Stimulated activated naive CD8-positive, alpha-beta T cell treated with anti-CD3 and anti-CD28 coated beads, Interleukin-15, Interleukin-2, amounts not matched to agents 100 ng/mL and 50 ng/mL, for 24 hours (primary cell): ENCODE results near the gene CCDC8.

Experiments used
- H3K27ac Mint-ChIP-seq: one replicate; pipeline ENCODE4 v1.8.0; 2021; ENCODE audit warnings: mild to moderate bottlenecking, mixed read lengths
- H3K27me3 Mint-ChIP-seq: one replicate; pipeline ENCODE4 v1.8.0; 2021; ENCODE audit warnings: mixed read lengths
- H3K36me3 Mint-ChIP-seq: one replicate; pipeline ENCODE4 v1.8.0; 2021; ENCODE audit warnings: low read depth, mixed read lengths
- H3K4me1 Mint-ChIP-seq: one replicate; pipeline ENCODE4 v1.8.0; 2021; ENCODE audit warnings: low read depth, mixed read lengths
- H3K4me3 Mint-ChIP-seq: one replicate; pipeline ENCODE4 v1.8.0; 2021; ENCODE audit warnings: mild to moderate bottlenecking, mixed read lengths
- H3K9me3 Mint-ChIP-seq: one replicate; pipeline ENCODE4 v1.8.0; 2021; ENCODE audit warnings: mixed read lengths

The CCDC8 gene, protein sequence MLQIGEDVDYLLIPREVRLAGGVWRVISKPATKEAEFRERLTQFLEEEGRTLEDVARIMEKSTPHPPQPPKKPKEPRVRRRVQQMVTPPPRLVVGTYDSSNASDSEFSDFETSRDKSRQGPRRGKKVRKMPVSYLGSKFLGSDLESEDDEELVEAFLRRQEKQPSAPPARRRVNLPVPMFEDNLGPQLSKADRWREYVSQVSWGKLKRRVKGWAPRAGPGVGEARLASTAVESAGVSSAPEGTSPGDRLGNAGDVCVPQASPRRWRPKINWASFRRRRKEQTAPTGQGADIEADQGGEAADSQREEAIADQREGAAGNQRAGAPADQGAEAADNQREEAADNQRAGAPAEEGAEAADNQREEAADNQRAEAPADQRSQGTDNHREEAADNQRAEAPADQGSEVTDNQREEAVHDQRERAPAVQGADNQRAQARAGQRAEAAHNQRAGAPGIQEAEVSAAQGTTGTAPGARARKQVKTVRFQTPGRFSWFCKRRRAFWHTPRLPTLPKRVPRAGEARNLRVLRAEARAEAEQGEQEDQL

GRCh38 chr19:46413262-46414031 is at the start of gene CCDC8:
Gene CCDC8 (minus strand): TSS chr19:46413564. CDS start chr19:46412810, 754 bp downstream.
- Mint-ChIP-seq H3K9me3 (no peaks in the 10 kb centered on the region), H3K27me3 (peaks cover 78% of the 10 kb centered on the region), H3K27ac (no peak within 1 kb of the TSS), H3K4me3 (no peak within 1 kb of the TSS), H3K36me3 (no peaks in the 10 kb centered on the region), H3K4me1 (peaks cover 5% of the 10 kb centered on the region)

- H3K27me3 Mint-ChIP-seq: peaks cover 4% of the 10 kb centered on the region
- no peaks in the 10 kb centered on the region for H3K9me3 Mint-ChIP-seq
- no peak overlapping the region for H3K27ac Mint-ChIP-seq
- no peaks in the 10 kb centered on the region for H3K36me3 Mint-ChIP-seq
- H3K4me3 Mint-ChIP-seq: no peak overlapping the region
- peaks cover 1% of the 10 kb centered on the region for H3K4me1 Mint-ChIP-seq
These were observed 48.2 kb upstream of the CCDC8 start for GRCh38 chr19:46461537-46461936.

DNA sequence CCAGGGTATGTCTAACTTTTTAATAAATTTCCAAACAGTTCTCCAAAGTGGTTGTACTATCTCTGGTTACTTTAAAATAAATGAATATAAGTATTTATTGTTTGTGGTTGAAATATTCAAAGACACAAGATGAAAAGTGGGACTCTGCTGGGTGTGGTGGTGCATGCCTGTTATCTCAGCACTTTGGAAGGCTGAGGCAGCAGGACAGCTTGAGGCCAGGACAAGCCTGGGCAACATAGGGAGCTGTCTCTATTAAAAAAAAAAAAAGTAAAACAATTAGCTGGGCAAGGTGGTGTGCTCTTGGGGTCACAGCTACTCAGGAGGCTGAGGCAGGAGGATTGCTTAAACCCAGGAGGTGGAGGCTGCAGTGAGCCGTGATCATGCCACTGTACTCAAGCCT is 47.6 kb upstream of the CCDC8 start:
- H3K27ac Mint-ChIP-seq: no peak overlapping the region
- no peaks in the 10 kb centered on the region for H3K9me3 Mint-ChIP-seq
- no peaks in the 10 kb centered on the region for H3K36me3 Mint-ChIP-seq
- peaks cover 8% of the 10 kb centered on the region for H3K27me3 Mint-ChIP-seq
- H3K4me3 Mint-ChIP-seq: no peak overlapping the region
- no peaks in the 10 kb centered on the region for H3K4me1 Mint-ChIP-seq

- H3K27ac Mint-ChIP-seq: no peak overlapping the region
- no peaks in the 10 kb centered on the region for H3K9me3 Mint-ChIP-seq
- no peaks in the 10 kb centered on the region for H3K4me1 Mint-ChIP-seq
- H3K27me3 Mint-ChIP-seq: peaks cover 8% of the 10 kb centered on the region
- H3K4me3 Mint-ChIP-seq: no peak overlapping the region
- no peaks in the 10 kb centered on the region for H3K36me3 Mint-ChIP-seq
These were observed 46.7 kb upstream of the CCDC8 start for GRCh38 chr19:46460055-46460454.

GRCh38 chr19:46456930-46457329 is 43.6 kb upstream of the CCDC8 start:
- Mint-ChIP-seq H3K9me3 (no peaks in the 10 kb centered on the region), H3K27me3 (peaks cover 8% of the 10 kb centered on the region), H3K27ac (no peak overlapping the region), H3K36me3 (no peaks in the 10 kb centered on the region), H3K4me3 (no peak overlapping the region), H3K4me1 (no peaks in the 10 kb centered on the region)

- H3K36me3 Mint-ChIP-seq: peaks cover 5% of the 10 kb centered on the region
- H3K27me3 Mint-ChIP-seq: peaks cover 19% of the 10 kb centered on the region
- no peak overlapping the region for H3K4me3 Mint-ChIP-seq
- H3K27ac Mint-ChIP-seq: no peak overlapping the region
- H3K9me3 Mint-ChIP-seq: peaks cover 6% of the 10 kb centered on the region
- H3K4me1 Mint-ChIP-seq: no peaks in the 10 kb centered on the region
These were observed 40.9 kb upstream of the CCDC8 start for GRCh38 chr19:46454244-46454643.

DNA sequence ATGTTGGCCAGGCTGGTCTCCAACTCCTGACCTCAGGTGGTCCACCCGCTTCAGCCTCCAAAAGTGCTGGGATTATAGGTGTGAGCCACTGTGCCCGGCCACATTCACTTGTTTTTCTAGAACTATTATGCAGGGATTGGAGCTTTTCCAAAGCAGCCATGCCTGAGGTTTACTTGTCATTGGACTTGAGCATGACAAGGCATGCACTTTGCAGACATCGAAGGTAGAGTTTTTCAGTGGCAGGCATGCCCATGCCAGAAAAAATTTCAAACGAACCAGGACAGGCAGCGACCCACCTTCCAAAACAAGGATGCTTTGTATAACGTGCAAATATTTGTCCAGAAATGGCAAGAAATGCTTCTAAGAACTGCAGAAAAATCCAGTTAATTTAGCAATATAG is 40.3 kb upstream of the CCDC8 start:
- no peak overlapping the region for H3K27ac Mint-ChIP-seq
- H3K36me3 Mint-ChIP-seq: peaks cover 6% of the 10 kb centered on the region
- H3K9me3 Mint-ChIP-seq: peaks cover 7% of the 10 kb centered on the region
- no peak overlapping the region for H3K4me3 Mint-ChIP-seq
- H3K4me1 Mint-ChIP-seq: no peaks in the 10 kb centered on the region
- peaks cover 16% of the 10 kb centered on the region for H3K27me3 Mint-ChIP-seq

GRCh38 chr19:46452186-46452585 is 38.8 kb upstream of the CCDC8 start:
- no peaks in the 10 kb centered on the region for H3K4me1 Mint-ChIP-seq
- H3K36me3 Mint-ChIP-seq: peaks cover 6% of the 10 kb centered on the region
- H3K27ac Mint-ChIP-seq: no peak overlapping the region
- no peak overlapping the region for H3K4me3 Mint-ChIP-seq
- peaks cover 7% of the 10 kb centered on the region for H3K9me3 Mint-ChIP-seq
- H3K27me3 Mint-ChIP-seq: peaks cover 16% of the 10 kb centered on the region

- Mint-ChIP-seq H3K9me3 (peaks cover 7% of the 10 kb centered on the region), H3K27ac (no peak overlapping the region)
These were observed 38.0 kb upstream of the CCDC8 start for GRCh38 chr19:46451352-46451751.

GRCh38 chr19:46450737-46451136 is 37.4 kb upstream of the CCDC8 start:
- H3K27ac Mint-ChIP-seq: no peak overlapping the region
- H3K4me1 Mint-ChIP-seq: no peaks in the 10 kb centered on the region
- H3K36me3 Mint-ChIP-seq: peaks cover 6% of the 10 kb centered on the region

More at GRCh38 chr19:46451352-46451751, 38.0 kb upstream of the CCDC8 start:
- Mint-ChIP-seq H3K36me3 (peaks cover 6% of the 10 kb centered on the region), H3K27me3 (peaks cover 16% of the 10 kb centered on the region), H3K4me3 (no peak overlapping the region), H3K4me1 (no peaks in the 10 kb centered on the region)

GRCh38 chr19:46449228-46449627 is 35.9 kb upstream of the CCDC8 start:
- Mint-ChIP-seq H3K4me3 (no peak overlapping the region), H3K36me3 (peaks cover 6% of the 10 kb centered on the region), H3K9me3 (peaks cover 7% of the 10 kb centered on the region), H3K27ac (no peak overlapping the region), H3K4me1 (no peaks in the 10 kb centered on the region), H3K27me3 (peaks cover 20% of the 10 kb centered on the region)

More at GRCh38 chr19:46450737-46451136, 37.4 kb upstream of the CCDC8 start:
- no peak overlapping the region for H3K4me3 Mint-ChIP-seq
- peaks cover 7% of the 10 kb centered on the region for H3K9me3 Mint-ChIP-seq
- H3K27me3 Mint-ChIP-seq: peaks cover 17% of the 10 kb centered on the region

DNA sequence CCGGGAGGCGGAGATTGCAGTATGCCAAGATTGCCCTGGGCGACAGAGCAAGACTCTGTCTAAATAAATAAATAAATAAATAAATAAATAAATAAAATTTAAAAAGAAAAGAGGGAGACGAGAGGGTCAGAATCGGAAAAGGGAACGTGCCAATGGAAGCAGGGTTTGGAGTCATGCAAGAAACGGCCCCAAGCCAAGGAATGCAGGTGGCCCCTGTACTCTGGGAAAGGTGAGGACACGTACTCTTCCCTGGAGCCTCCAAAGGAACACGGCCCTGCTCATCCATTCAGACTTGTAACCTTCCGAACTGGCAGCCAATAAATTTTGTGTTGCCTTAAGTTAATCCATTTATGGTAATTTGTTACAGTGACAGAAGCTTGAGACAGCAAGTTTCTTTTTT is 35.2 kb upstream of the CCDC8 start:
- Mint-ChIP-seq H3K27ac (no peak overlapping the region), H3K9me3 (peaks cover 7% of the 10 kb centered on the region), H3K4me1 (no peaks in the 10 kb centered on the region), H3K4me3 (no peak overlapping the region), H3K27me3 (peaks cover 20% of the 10 kb centered on the region), H3K36me3 (peaks cover 6% of the 10 kb centered on the region)

DNA sequence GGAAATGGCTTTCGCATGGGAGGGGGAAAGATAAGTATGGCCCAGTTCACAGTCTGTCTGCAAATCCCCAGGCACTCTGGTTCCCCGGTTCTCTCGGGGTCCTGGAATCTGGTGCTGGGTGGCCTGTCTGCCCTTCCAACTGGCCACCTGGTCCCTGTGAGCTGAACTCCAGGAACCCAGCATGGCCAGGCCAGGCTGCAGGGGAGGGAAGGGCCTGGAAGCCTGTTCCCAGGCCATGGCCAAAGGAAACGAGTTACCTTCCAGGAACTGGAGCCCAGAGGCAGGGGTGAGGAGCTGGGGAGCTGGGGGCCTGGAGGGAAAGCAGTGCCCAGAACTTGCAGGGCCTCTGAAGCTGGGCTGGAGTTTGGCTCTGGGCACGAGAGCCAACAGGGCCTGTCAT is 34.5 kb upstream of the CCDC8 start:
- Mint-ChIP-seq H3K27ac (no peak overlapping the region), H3K4me3 (no peak overlapping the region), H3K9me3 (peaks cover 7% of the 10 kb centered on the region), H3K36me3 (peaks cover 6% of the 10 kb centered on the region), H3K27me3 (peaks cover 20% of the 10 kb centered on the region), H3K4me1 (no peaks in the 10 kb centered on the region)

DNA sequence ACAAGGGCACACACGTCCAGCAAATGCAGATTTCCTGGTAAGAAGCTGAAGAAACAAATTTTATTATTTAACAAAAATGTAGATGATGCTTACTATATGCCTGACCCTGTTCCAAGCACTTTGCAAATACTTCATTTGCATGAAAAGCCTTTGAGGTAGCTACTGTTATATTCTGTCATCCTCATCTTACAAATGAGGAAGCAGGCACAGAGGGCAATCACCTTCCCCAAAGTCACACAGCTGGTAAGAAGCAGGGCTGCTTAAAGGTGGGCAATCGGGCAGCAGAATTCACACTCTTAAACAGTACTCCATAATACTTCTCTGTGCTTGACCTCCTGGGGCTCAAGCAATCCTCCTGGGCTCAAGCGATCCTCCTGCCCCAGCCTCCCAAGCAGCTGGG is 33.6 kb upstream of the CCDC8 start:
- Mint-ChIP-seq H3K9me3 (peaks cover 7% of the 10 kb centered on the region), H3K4me1 (no peaks in the 10 kb centered on the region), H3K27me3 (peaks cover 20% of the 10 kb centered on the region), H3K4me3 (no peak overlapping the region), H3K36me3 (peaks cover 6% of the 10 kb centered on the region), H3K27ac (no peak overlapping the region)

- Mint-ChIP-seq H3K27me3 (peaks cover 20% of the 10 kb centered on the region), H3K4me3 (no peak overlapping the region), H3K4me1 (no peaks in the 10 kb centered on the region), H3K27ac (no peak overlapping the region), H3K9me3 (peaks cover 7% of the 10 kb centered on the region), H3K36me3 (peaks cover 6% of the 10 kb centered on the region)
These were observed 32.7 kb upstream of the CCDC8 start for GRCh38 chr19:46446021-46446420.
